Breast epithelium (tissue), 3 donors: ENCODE results near the gene ART5.

Source experiments
- POLR2A ChIP-seq: fragments of 450-650 bp; IDR thresholded peaks from one replicate; pipeline ENCODE4 v1.6.1; 2016; ENCODE audit warnings: antibody characterized with exemption, mild to moderate bottlenecking, moderate library complexity
- POLR2AphosphoS5 ChIP-seq, 3 donors: sonication (generic); formaldehyde crosslinking; IDR thresholded peaks; one replicate each; pipeline ENCODE4 v1.6.1; 2017; ENCODE audit warnings: antibody characterized with exemption in 3 of 3
- TF ChIP-seq, protein P1 (sequence below), 3 donors: fragments of 450-650 bp; IDR thresholded peaks; one replicate each; pipeline ENCODE4 v1.5.1; 2016 to 2017; ENCODE audit warnings: antibody characterized with exemption in 3 of 3, mild to moderate bottlenecking in 3 of 3, moderate library complexity in 3 of 3

DNA sequence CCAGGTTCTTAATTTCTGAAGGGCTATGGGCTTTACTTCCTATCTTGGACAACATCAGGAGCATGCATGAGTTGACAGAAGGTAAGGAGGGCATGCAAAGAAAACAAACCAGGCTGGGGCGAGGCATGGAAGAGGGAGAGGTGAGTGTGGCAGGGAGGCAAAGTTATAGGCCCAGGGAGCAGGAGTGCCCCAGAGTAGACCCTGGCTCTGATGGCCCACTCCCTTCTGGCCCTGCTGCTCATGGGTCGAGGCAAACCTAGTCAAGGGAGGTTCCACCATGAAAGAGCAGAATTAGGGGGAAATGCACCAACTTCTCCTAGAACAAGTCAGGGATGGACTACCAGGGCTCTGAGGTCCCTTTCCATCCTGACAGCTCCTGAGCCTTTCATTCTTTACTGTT, 19.2 kb upstream of the ART5 start:
- TF ChIP-seq POLR2A (no peak), POLR2AphosphoS5 (IDR thresholded peaks at IDR 0.05) (no peak)
- TF ChIP-seq, protein P1, sequence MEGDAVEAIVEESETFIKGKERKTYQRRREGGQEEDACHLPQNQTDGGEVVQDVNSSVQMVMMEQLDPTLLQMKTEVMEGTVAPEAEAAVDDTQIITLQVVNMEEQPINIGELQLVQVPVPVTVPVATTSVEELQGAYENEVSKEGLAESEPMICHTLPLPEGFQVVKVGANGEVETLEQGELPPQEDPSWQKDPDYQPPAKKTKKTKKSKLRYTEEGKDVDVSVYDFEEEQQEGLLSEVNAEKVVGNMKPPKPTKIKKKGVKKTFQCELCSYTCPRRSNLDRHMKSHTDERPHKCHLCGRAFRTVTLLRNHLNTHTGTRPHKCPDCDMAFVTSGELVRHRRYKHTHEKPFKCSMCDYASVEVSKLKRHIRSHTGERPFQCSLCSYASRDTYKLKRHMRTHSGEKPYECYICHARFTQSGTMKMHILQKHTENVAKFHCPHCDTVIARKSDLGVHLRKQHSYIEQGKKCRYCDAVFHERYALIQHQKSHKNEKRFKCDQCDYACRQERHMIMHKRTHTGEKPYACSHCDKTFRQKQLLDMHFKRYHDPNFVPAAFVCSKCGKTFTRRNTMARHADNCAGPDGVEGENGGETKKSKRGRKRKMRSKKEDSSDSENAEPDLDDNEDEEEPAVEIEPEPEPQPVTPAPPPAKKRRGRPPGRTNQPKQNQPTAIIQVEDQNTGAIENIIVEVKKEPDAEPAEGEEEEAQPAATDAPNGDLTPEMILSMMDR (IDR thresholded peaks at IDR 0.05): no peak
